Mononuclear cell (primary cell): ENCODE data around the gene MAST2. TPM values are rescaled to one million over a fixed set of nuclear protein-coding genes. Genes with fewer than 3 reads are reported as not detected.

ENCODE experiments used
- H3K27me3 ChIP-seq: 2 replicates; pipeline ENCODE4 v1.6.0; 2011; ENCODE audit warnings: low read length, control low read depth; ENCODE audit not compliant: insufficient read depth
- H3K4me1 ChIP-seq: 2 replicates; pipeline ENCODE4 v1.5.1; 2011; ENCODE audit warnings: mild to moderate bottlenecking, low read length, control low read depth; ENCODE audit not compliant: insufficient read depth
- H3K4me3 ChIP-seq: 2 replicates; pipeline ENCODE4 v1.5.1; 2011; ENCODE audit warnings: mild to moderate bottlenecking, low read length, moderate library complexity
- H3K9me3 ChIP-seq: 2 replicates; pipeline ENCODE4 v1.5.1; 2011; ENCODE audit warnings: low read depth, mild to moderate bottlenecking, control low read depth, low read length
- total RNA-seq: library from RNA; depleted of rRNA; stranded (reverse); fragments of >200 nt; gene quantifications from one replicate; pipeline ENCODE4 v1.2.3, GENCODE V29; 2012

MAST2 gene
- total RNA-seq, 1 donor: 3.9 TPM

- no peaks in the 10 kb centered on the region for H3K27me3 ChIP-seq
- peaks cover 5% of the 10 kb centered on the region for H3K4me1 ChIP-seq
- H3K4me3 ChIP-seq: no peak overlapping the region
- no peaks in the 10 kb centered on the region for H3K9me3 ChIP-seq
Measured at GRCh38 chr1:46008585-46008984, 205.2 kb downstream of the MAST2 start.

GRCh38 chr1:46010611-46011010 is 207.2 kb downstream of the MAST2 start:
- Histone ChIP-seq H3K9me3 (no peaks in the 10 kb centered on the region), H3K4me1 (no peaks in the 10 kb centered on the region), H3K4me3 (no peak overlapping the region), H3K27me3 (no peaks in the 10 kb centered on the region)

- Histone ChIP-seq H3K9me3 (no peaks in the 10 kb centered on the region), H3K4me1 (no peaks in the 10 kb centered on the region), H3K27me3 (no peaks in the 10 kb centered on the region), H3K4me3 (no peak overlapping the region)
Measured at GRCh38 chr1:46011121-46011695, 207.8 kb downstream of the MAST2 start.

GRCh38 chr1:46012236-46012635 is 208.8 kb downstream of the MAST2 start:
- H3K9me3 ChIP-seq: no peaks in the 10 kb centered on the region
- no peaks in the 10 kb centered on the region for H3K4me1 ChIP-seq
- no peak overlapping the region for H3K4me3 ChIP-seq
- no peaks in the 10 kb centered on the region for H3K27me3 ChIP-seq

GRCh38 chr1:46013581-46013980 is 210.2 kb downstream of the MAST2 start:
- Histone ChIP-seq H3K4me1 (peaks cover 9% of the 10 kb centered on the region), H3K27me3 (no peaks in the 10 kb centered on the region), H3K9me3 (no peaks in the 10 kb centered on the region), H3K4me3 (no peak overlapping the region)

- H3K4me1 ChIP-seq: peaks cover 13% of the 10 kb centered on the region
- H3K4me3 ChIP-seq: no peak overlapping the region
- no peaks in the 10 kb centered on the region for H3K9me3 ChIP-seq
- H3K27me3 ChIP-seq: no peaks in the 10 kb centered on the region
Measured at GRCh38 chr1:46017876-46018503, 214.6 kb downstream of the MAST2 start.

- Histone ChIP-seq H3K27me3 (no peaks in the 10 kb centered on the region), H3K9me3 (no peaks in the 10 kb centered on the region), H3K4me1 (peaks cover 13% of the 10 kb centered on the region), H3K4me3 (no peak overlapping the region)
Measured at GRCh38 chr1:46019348-46019747, 215.9 kb downstream of the MAST2 start.

GRCh38 chr1:46020010-46020409 is 216.6 kb downstream of the MAST2 start:
- H3K4me1 ChIP-seq: peaks cover 13% of the 10 kb centered on the region
- H3K27me3 ChIP-seq: no peaks in the 10 kb centered on the region
- no peaks in the 10 kb centered on the region for H3K9me3 ChIP-seq
- no peak overlapping the region for H3K4me3 ChIP-seq

- H3K4me1 ChIP-seq: peaks cover 13% of the 10 kb centered on the region
- no peaks in the 10 kb centered on the region for H3K27me3 ChIP-seq
- H3K4me3 ChIP-seq: no peak overlapping the region
- no peaks in the 10 kb centered on the region for H3K9me3 ChIP-seq
Measured at GRCh38 chr1:46021046-46021996, 217.9 kb downstream of the MAST2 start.

GRCh38 chr1:46026531-46026930 is 223.1 kb downstream of the MAST2 start:
- no peak overlapping the region for H3K4me3 ChIP-seq
- H3K27me3 ChIP-seq: no peaks in the 10 kb centered on the region
- H3K4me1 ChIP-seq: no peaks in the 10 kb centered on the region
- no peaks in the 10 kb centered on the region for H3K9me3 ChIP-seq

GRCh38 chr1:46027788-46028573 is 224.6 kb downstream of the MAST2 start:
- no peak overlapping the region for H3K4me3 ChIP-seq

GRCh38 chr1:46030074-46030870 is 226.9 kb downstream of the MAST2 start:
- H3K9me3 ChIP-seq: no peaks in the 10 kb centered on the region
- H3K4me1 ChIP-seq: no peaks in the 10 kb centered on the region
- H3K4me3 ChIP-seq: no peak overlapping the region
- no peaks in the 10 kb centered on the region for H3K27me3 ChIP-seq

More at GRCh38 chr1:46027788-46028573, 224.6 kb downstream of the MAST2 start:
- Histone ChIP-seq H3K27me3 (no peaks in the 10 kb centered on the region), H3K9me3 (no peaks in the 10 kb centered on the region), H3K4me1 (no peaks in the 10 kb centered on the region)

GRCh38 chr1:46030876-46031660 is 227.7 kb downstream of the MAST2 start:
- no peaks in the 10 kb centered on the region for H3K4me1 ChIP-seq
- no peaks in the 10 kb centered on the region for H3K27me3 ChIP-seq
- H3K4me3 ChIP-seq: no peak overlapping the region
- H3K9me3 ChIP-seq: no peaks in the 10 kb centered on the region
